Testis (tissue), 3 donors: ENCODE measurements around the gene TSPYL2. TPM values are rescaled to one million over a fixed set of nuclear protein-coding genes. Genes with fewer than 3 reads are reported as not detected.

Experiments
- DNase-seq: peaks from one replicate; pipeline ENCODE4 v3.0.0-alpha.2; 2019
- H3K27ac ChIP-seq, 2 donors: fragments of 200-600 bp; sonication (generic); one replicate each; pipeline ENCODE4 v1.5.1; 2019
- H3K27me3 ChIP-seq: fragments of 200-600 bp; sonication (generic); one replicate; pipeline ENCODE4 v1.5.1; 2019
- H3K36me3 ChIP-seq: fragments of 200-600 bp; sonication (generic); one replicate; pipeline ENCODE4 v1.5.1; 2017; ENCODE audit warnings: low read depth; ENCODE audit errors: missing control alignments
- H3K4me1 ChIP-seq: fragments of 200-600 bp; sonication (generic); one replicate; pipeline ENCODE4 v1.5.1; 2019
- H3K4me3 ChIP-seq, 2 donors: fragments of 200-600 bp; sonication (generic); one replicate each; pipeline ENCODE4 v1.5.1; 2017 to 2019
- H3K9me3 ChIP-seq: fragments of 200-600 bp; sonication (generic); one replicate; pipeline ENCODE4 v1.5.1; 2017
- CTCF ChIP-seq, 3 experiments: fragments of 450-650 bp in 2 of 3; fragments of 200-600 bp in 1 of 3; sonication (generic) in 1 of 3; IDR thresholded peaks; one replicate each; pipeline ENCODE4 v1.5.1; 2016 to 2019; ENCODE audit warnings: antibody characterized with exemption in 3 of 3, mild to moderate bottlenecking in 2 of 3, moderate library complexity in 1 of 3
- POLR2A ChIP-seq: fragments of 450-650 bp; IDR thresholded peaks from one replicate; pipeline ENCODE4 v1.6.1; 2017; ENCODE audit warnings: antibody characterized with exemption, mild to moderate bottlenecking, moderate library complexity
- WGBS, 2 donors: methylation state at CpG; one replicate each; pipeline ENCODE4 v1.1.5; 2018; 5-methylcytosine and 5-hydroxymethylcytosine counted together
- intact Hi-C: fragments of 100-400 bp; cut with DNase I; formaldehyde crosslinking; loops from one replicate; pipeline ENCODE4 v1.15.1; 2023; ENCODE audit warnings: low total_unique reads
- polyA plus RNA-seq: library from polyadenylated mRNA; stranded (reverse); fragments of 350-450 nt; fragmentation: Illumina TruSeq; extraction: RNeasy Lipid Tissue Mini Kit (QIAGEN cat#74804); gene quantifications from one replicate; pipeline ENCODE4 v1.2.3, GENCODE V29; 2014; ENCODE audit warnings: low read depth, low replicate concordance; ENCODE audit not compliant: insufficient read depth
- total RNA-seq, 2 donors: library from RNA; depleted of rRNA; stranded (reverse); fragments of >200 nt; gene quantifications; one replicate each; pipeline ENCODE4 v1.2.3, GENCODE V29; 2016

TSPYL2 gene
- total and polyA plus RNA-seq, 3 donors from 2014 or later = 193 to 363 (median 358) TPM

GRCh38 chrX:53088136-53088974, 6.2 kb downstream of the TSPYL2 start:
- no peak for TF ChIP-seq POLR2A
- TF ChIP-seq CTCF (IDR thresholded peaks at IDR 0.05) = no peak
- intact Hi-C loops = no loop called here
- DNase-seq = peak; percentile 89
- H3K36me3 ChIP-seq = no peaks in the 10 kb centered on the region
- H3K9me3 ChIP-seq = no peaks in the 10 kb centered on the region
- no peaks in the 10 kb centered on the region for H3K27me3 ChIP-seq
- WGBS, 2 donors = 15 to 41% methylated on average over 14 to 46 of the region's 51 CpGs
- H3K4me1 ChIP-seq = peaks cover 2% of the 10 kb centered on the region
- peak overlapping the region; percentile 31 to 50 for H3K4me3 ChIP-seq
- peak overlapping the region; percentile 85 to 89 for H3K27ac ChIP-seq

- Histone ChIP-seq H3K27ac (peak overlapping the region; percentile 85 to 89), H3K4me3 (peak overlapping the region; percentile 31 to 50), H3K36me3 (no peaks in the 10 kb centered on the region), H3K9me3 (no peaks in the 10 kb centered on the region), H3K27me3 (no peaks in the 10 kb centered on the region), H3K4me1 (peaks cover 2% of the 10 kb centered on the region)
- 5 to 8% methylated on average over 11 of the region's 11 CpGs for WGBS, 2 donors
- intact Hi-C loops = no loop called here
- DNase-seq = peak; percentile 67
- TF ChIP-seq POLR2A = no peak
- peak; percentile 72 to 76 (median 72) for TF ChIP-seq CTCF (IDR thresholded peaks at IDR 0.05)
Measured at GRCh38 chrX:53089224-53089842, 7.2 kb downstream of the TSPYL2 start.

GRCh38 chrX:53089925-53090324, 7.8 kb downstream of the TSPYL2 start:
- intact Hi-C loops = no loop called here
- Histone ChIP-seq H3K4me1 (peaks cover 3% of the 10 kb centered on the region), H3K27me3 (no peaks in the 10 kb centered on the region), H3K27ac (peak overlapping the region; percentile 85 to 89), H3K36me3 (no peaks in the 10 kb centered on the region), H3K9me3 (no peaks in the 10 kb centered on the region), H3K4me3 (no peak overlapping the region)
- no peak for DNase-seq
- no peak for TF ChIP-seq POLR2A
- no peak for TF ChIP-seq CTCF (IDR thresholded peaks at IDR 0.05)
- WGBS, 2 donors = 61% methylated on average over 2 of the region's 2 CpGs; no CpG with 5 or more reads in 1 of the 2 donors

- Histone ChIP-seq H3K4me1 (peaks cover 5% of the 10 kb centered on the region), H3K9me3 (no peaks in the 10 kb centered on the region), H3K27ac (peak overlapping the region in 1 of 2 donors; percentile 55), H3K4me3 (no peak overlapping the region), H3K36me3 (no peaks in the 10 kb centered on the region), H3K27me3 (no peaks in the 10 kb centered on the region)
- intact Hi-C loops = no loop called here
- 67 to 80% methylated on average over 2 of the region's 2 CpGs for WGBS, 2 donors
- TF ChIP-seq POLR2A (no peak), CTCF (IDR thresholded peaks at IDR 0.05) (no peak)
- no peak for DNase-seq
Measured at GRCh38 chrX:53091354-53091753, 9.2 kb downstream of the TSPYL2 start.
